ENCODE results near the gene MOSPD3.

GRCh38 chr7:100585511-100586265 lies 26.7 kb upstream of the MOSPD3 start, which contains the start of gene LRCH4:
- peak; percentile 54; the same call in 1 of the 2 replicates for TF ChIP-seq EGR1 (IDR thresholded peaks at IDR 0.05; ENCODE audit: borderline replicate concordance, low read depth, low read length)
- no peak for TF ChIP-seq RAD21 (IDR thresholded peaks at IDR 0.05 in 1 of 2, conservative IDR thresholded peaks at IDR 0.05 in 1 of 2; ENCODE audit: low read depth in 2 of 2, low read length in 2 of 2)
- TF ChIP-seq KDM1A (IDR thresholded peaks at IDR 0.05; ENCODE audit: borderline replicate concordance, low read length): no peak
- TF ChIP-seq SP2 (IDR thresholded peaks at IDR 0.05; ENCODE audit: low read length): no peak
- TF ChIP-seq KDM5A (IDR thresholded peaks at IDR 0.05; ENCODE audit: low read length): no peak; the same call in 1 of the 2 replicates
- TF ChIP-seq GABPA (IDR thresholded peaks at IDR 0.05; ENCODE audit: borderline replicate concordance, insufficient read depth, low read length): no peak
- TF ChIP-seq RBBP5 (IDR thresholded peaks at IDR 0.05; ENCODE audit: borderline replicate concordance, low read depth, low read length): no peak; the same call in 1 of the 2 replicates
- TF ChIP-seq TBP (IDR thresholded peaks at IDR 0.05; ENCODE audit: low read depth, low read length): peak; percentile 84
- TF ChIP-seq CTCF (IDR thresholded peaks at IDR 0.05; ENCODE audit: control extremely low read depth in 1 of 3, insufficient read depth in 1 of 3, low read depth in 1 of 3, low read length in 3 of 3): no peak
